ENCODE results near the gene HDAC11.

GRCh38 chr3:13536832-13537231 lies 56.7 kb downstream of the HDAC11 start:
- no peak for TF ChIP-seq CTCF (IDR thresholded peaks at IDR 0.05)
- TF ChIP-seq POLR2A (IDR thresholded peaks at IDR 0.05), result no peak
